GM12892 (cell line): Measurements from ENCODE around the gene COMMD9.

Source experiments
- POLR2A ChIP-seq: IDR thresholded peaks from 2 replicates; pipeline ENCODE4 v1.6.1; 2011; ENCODE audit warnings: low read depth, low read length, control low read depth
- POLR2AphosphoS5 ChIP-seq: IDR thresholded peaks from 2 replicates; pipeline ENCODE4 v1.6.1; 2011; ENCODE audit warnings: low read depth, low read length, control low read depth
- TAF1 ChIP-seq: IDR thresholded peaks from 2 replicates; pipeline ENCODE4 v1.6.1; 2011; ENCODE audit warnings: low read depth, mild to moderate bottlenecking, control low read depth, low read length, borderline replicate concordance

- no peak for TF ChIP-seq POLR2AphosphoS5
- TF ChIP-seq POLR2A, result no peak
- no peak for TF ChIP-seq TAF1
These were observed 40.0 kb downstream of the COMMD9 start for GRCh38 chr11:36249246-36249645.
